Measurements from ENCODE around the gene AGAP1.

Gene AGAP1

GRCh38 chr2:235690809-235691450 is 197.1 kb downstream of the AGAP1 start:
- no peak for DNase-seq (ENCODE audit: low spot score)

GRCh38 chr2:235692076-235692475 is 198.2 kb downstream of the AGAP1 start:
- DNase-seq (ENCODE audit: low spot score): no peak

GRCh38 chr2:235692671-235693171 is 198.9 kb downstream of the AGAP1 start:
- DNase-seq (ENCODE audit: low spot score): no peak

GRCh38 chr2:235693279-235693678 is 199.4 kb downstream of the AGAP1 start:
- DNase-seq (ENCODE audit: low spot score): no peak

- DNase-seq (ENCODE audit: low spot score): no peak
Measured at GRCh38 chr2:235694721-235695601, 201.1 kb downstream of the AGAP1 start.

GRCh38 chr2:235695602-235695895 is 201.7 kb downstream of the AGAP1 start:
- no peak for DNase-seq (ENCODE audit: low spot score)

GRCh38 chr2:235697041-235697440 is 203.2 kb downstream of the AGAP1 start:
- DNase-seq (ENCODE audit: low spot score): no peak

- DNase-seq (ENCODE audit: low spot score): no peak
Measured at GRCh38 chr2:235698028-235698427, 204.2 kb downstream of the AGAP1 start.

- DNase-seq (ENCODE audit: low spot score): no peak
Measured at GRCh38 chr2:235698491-235698890, 204.6 kb downstream of the AGAP1 start.

GRCh38 chr2:235699576-235699975 is 205.7 kb downstream of the AGAP1 start:
- no peak for DNase-seq (ENCODE audit: low spot score)

- DNase-seq (ENCODE audit: low spot score): no peak
Measured at GRCh38 chr2:235701206-235701981, 207.6 kb downstream of the AGAP1 start.

- DNase-seq (ENCODE audit: low spot score): no peak
Measured at GRCh38 chr2:235702186-235702585, 208.3 kb downstream of the AGAP1 start.

- no peak for DNase-seq (ENCODE audit: low spot score)
Measured at GRCh38 chr2:235703711-235704295, 210.0 kb downstream of the AGAP1 start.

GRCh38 chr2:235705296-235705695 is 211.5 kb downstream of the AGAP1 start:
- no peak for DNase-seq (ENCODE audit: low spot score)

GRCh38 chr2:235706506-235706905 is 212.7 kb downstream of the AGAP1 start:
- DNase-seq (ENCODE audit: low spot score): no peak

- DNase-seq (ENCODE audit: low spot score): no peak
Measured at GRCh38 chr2:235707411-235708096, 213.7 kb downstream of the AGAP1 start.

GRCh38 chr2:235709124-235709813 is 215.4 kb downstream of the AGAP1 start:
- DNase-seq (ENCODE audit: low spot score): no peak

GRCh38 chr2:235709969-235710879 is 216.4 kb downstream of the AGAP1 start:
- DNase-seq (ENCODE audit: low spot score): no peak

GRCh38 chr2:235710933-235711332 is 217.1 kb downstream of the AGAP1 start:
- DNase-seq (ENCODE audit: low spot score): no peak

GRCh38 chr2:235711527-235711926 is 217.7 kb downstream of the AGAP1 start:
- DNase-seq (ENCODE audit: low spot score): no peak

Data from left forelimb (tissue), 1 donor.